MCF 10A (cell line): Measurements from ENCODE around the gene SLC24A3. TPM values are rescaled to one million over a fixed set of nuclear protein-coding genes. Genes with fewer than 3 reads are reported as not detected.

Source experiments
- BruUV-seq: library from RNA; stranded (reverse); fragments of 400-500 nt; replicated peaks from 2 replicates; lab custom pipeline; 2021; lab: Mats Ljungman, UMichigan
- CTCF ChIA-PET: fragments of 300-600 bp; sonication (Branson Sonifier 250); formaldehyde crosslinking; extraction: SDS; loops from one replicate; lab custom pipeline; 2021; ENCODE audit warnings: antibody characterized with exemption, inconsistent platforms; lab: Yijun Ruan, JAX
- POLR2A ChIA-PET: fragments of 300-600, 350-650 bp; sonication (Branson Sonifier 250); formaldehyde crosslinking; extraction: SDS; loops from one replicate; lab custom pipeline; 2020; ENCODE audit warnings: antibody characterized with exemption, inconsistent platforms; lab: Yijun Ruan, JAX
- DNase-seq: peaks from one replicate; pipeline ENCODE4 v3.0.0-alpha.2; 2018; ENCODE audit not compliant: unreplicated experiment
- H3K27ac Mint-ChIP-seq: one replicate; pipeline ENCODE4 v1.8.0; 2022; ENCODE audit warnings: mild to moderate bottlenecking, low read depth, mixed read lengths; ENCODE audit not compliant: unreplicated experiment
- H3K27me3 Mint-ChIP-seq: one replicate; pipeline ENCODE4 v1.8.0; 2022; ENCODE audit warnings: mixed read lengths; ENCODE audit not compliant: insufficient read depth, unreplicated experiment
- H3K36me3 Mint-ChIP-seq: one replicate; pipeline ENCODE4 v1.8.0; 2022; ENCODE audit warnings: mild to moderate bottlenecking, moderate library complexity, mixed read lengths; ENCODE audit not compliant: insufficient read depth, unreplicated experiment
- H3K4me1 Mint-ChIP-seq: one replicate; pipeline ENCODE4 v1.8.0; 2022; ENCODE audit warnings: mixed read lengths; ENCODE audit not compliant: insufficient read depth, unreplicated experiment
- H3K4me3 Mint-ChIP-seq: one replicate; pipeline ENCODE4 v1.8.0; 2022; ENCODE audit warnings: mild to moderate bottlenecking, moderate library complexity, mixed read lengths; ENCODE audit not compliant: unreplicated experiment
- H3K9me3 Mint-ChIP-seq: one replicate; pipeline ENCODE4 v1.8.0; 2022; ENCODE audit warnings: mixed read lengths; ENCODE audit not compliant: unreplicated experiment
- intact Hi-C: fragments of 100-400 bp; cut with micrococcal nuclease; formaldehyde crosslinking; loops from 2 replicates; pipeline ENCODE4 v1.14.1; 2022
- total RNA-seq: library from RNA; stranded (reverse); gene quantifications from 2 replicates; pipeline ENCODE4 v1.2.3, GENCODE V29; 2022
- TF ChIP-seq, protein P1 (sequence below): fragments of 200-600 bp; IDR thresholded peaks from one replicate; pipeline ENCODE4 v1.8.0; 2022; ENCODE audit warnings: antibody characterized with exemption, mild to moderate bottlenecking; ENCODE audit not compliant: unreplicated experiment

Gene SLC24A3
- total RNA-seq, 1 experiment from 2014 or later = not detected

- TF ChIP-seq, protein P1, sequence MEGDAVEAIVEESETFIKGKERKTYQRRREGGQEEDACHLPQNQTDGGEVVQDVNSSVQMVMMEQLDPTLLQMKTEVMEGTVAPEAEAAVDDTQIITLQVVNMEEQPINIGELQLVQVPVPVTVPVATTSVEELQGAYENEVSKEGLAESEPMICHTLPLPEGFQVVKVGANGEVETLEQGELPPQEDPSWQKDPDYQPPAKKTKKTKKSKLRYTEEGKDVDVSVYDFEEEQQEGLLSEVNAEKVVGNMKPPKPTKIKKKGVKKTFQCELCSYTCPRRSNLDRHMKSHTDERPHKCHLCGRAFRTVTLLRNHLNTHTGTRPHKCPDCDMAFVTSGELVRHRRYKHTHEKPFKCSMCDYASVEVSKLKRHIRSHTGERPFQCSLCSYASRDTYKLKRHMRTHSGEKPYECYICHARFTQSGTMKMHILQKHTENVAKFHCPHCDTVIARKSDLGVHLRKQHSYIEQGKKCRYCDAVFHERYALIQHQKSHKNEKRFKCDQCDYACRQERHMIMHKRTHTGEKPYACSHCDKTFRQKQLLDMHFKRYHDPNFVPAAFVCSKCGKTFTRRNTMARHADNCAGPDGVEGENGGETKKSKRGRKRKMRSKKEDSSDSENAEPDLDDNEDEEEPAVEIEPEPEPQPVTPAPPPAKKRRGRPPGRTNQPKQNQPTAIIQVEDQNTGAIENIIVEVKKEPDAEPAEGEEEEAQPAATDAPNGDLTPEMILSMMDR = no peak
- Mint-ChIP-seq H3K4me1 (no peaks in the 10 kb centered on the region), H3K36me3 (no peaks in the 10 kb centered on the region), H3K27me3 (no peaks in the 10 kb centered on the region), H3K27ac (no peak overlapping the region), H3K9me3 (peaks cover 10% of the 10 kb centered on the region), H3K4me3 (no peak overlapping the region)
- DNase-seq = no peak
- intact Hi-C loops = no loop called here
- POLR2A ChIA-PET = no interaction called here
- no TSS peak for BruUV-seq
- CTCF ChIA-PET = no interaction called here
Observed at GRCh38 chr20:19405958-19406357, 193.5 kb downstream of the SLC24A3 start.

DNA sequence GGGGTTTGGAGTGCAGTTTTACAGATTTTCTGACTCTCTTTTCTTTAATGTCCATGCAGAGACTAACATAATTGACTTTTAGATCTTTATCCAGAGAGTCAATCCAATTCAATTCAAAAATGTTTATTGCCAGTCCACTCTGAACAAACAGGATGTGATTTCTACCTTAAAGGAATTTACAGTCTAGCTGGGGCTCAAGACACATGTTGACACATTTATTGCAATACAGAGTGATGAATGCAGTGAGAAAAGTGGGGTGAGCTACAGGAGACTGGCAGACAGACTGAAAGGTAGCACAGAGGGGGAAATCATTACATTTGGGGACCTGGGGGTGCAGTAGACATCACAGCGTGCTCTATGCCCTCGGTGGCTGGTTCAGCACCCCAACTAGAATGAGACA, 193.9 kb downstream of the SLC24A3 start:
- Mint-ChIP-seq H3K9me3 (peaks cover 10% of the 10 kb centered on the region), H3K4me1 (no peaks in the 10 kb centered on the region), H3K4me3 (no peak overlapping the region), H3K36me3 (no peaks in the 10 kb centered on the region), H3K27me3 (no peaks in the 10 kb centered on the region), H3K27ac (no peak overlapping the region)
- no peak for DNase-seq
- no TSS peak for BruUV-seq
- POLR2A ChIA-PET = no interaction called here
- intact Hi-C loops = no loop called here
- CTCF ChIA-PET = interaction anchor here (0.6 kb wide), 1 partner anchor 9 kb away, joined by 3 read pairs; no protein-coding TSS in a partner anchor
- TF ChIP-seq, protein P1 = no peak

DNA sequence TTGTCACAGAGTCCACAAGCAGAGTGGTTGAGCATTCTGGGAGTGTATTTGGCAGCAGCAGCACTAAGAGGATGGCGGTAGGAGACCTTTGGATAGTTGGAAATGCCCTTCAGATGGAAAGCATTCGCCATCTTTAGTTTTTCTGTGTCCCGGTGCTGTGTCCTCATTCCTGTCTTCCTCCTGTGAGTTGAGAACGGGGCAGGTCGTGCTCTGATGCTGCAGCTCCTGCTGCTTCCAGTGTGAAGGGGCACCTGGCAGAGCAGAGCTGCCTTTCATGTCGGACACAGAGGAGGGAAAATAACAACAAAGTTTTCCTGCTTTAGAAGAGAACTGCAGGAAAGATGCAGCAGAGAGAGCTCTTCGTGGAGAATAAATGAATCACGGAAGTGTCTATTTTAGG, 194.8 kb downstream of the SLC24A3 start:
- Mint-ChIP-seq H3K27me3 (no peaks in the 10 kb centered on the region), H3K4me1 (no peaks in the 10 kb centered on the region), H3K27ac (no peak overlapping the region), H3K4me3 (no peak overlapping the region), H3K9me3 (peaks cover 9% of the 10 kb centered on the region), H3K36me3 (no peaks in the 10 kb centered on the region)
- CTCF ChIA-PET = no interaction called here
- no peak for DNase-seq
- no TSS peak for BruUV-seq
- intact Hi-C loops = no loop called here
- TF ChIP-seq, protein P1 = no peak
- POLR2A ChIA-PET = no interaction called here

GRCh38 chr20:19407736-19408135, 195.3 kb downstream of the SLC24A3 start:
- H3K27me3 Mint-ChIP-seq = no peaks in the 10 kb centered on the region
- H3K36me3 Mint-ChIP-seq = no peaks in the 10 kb centered on the region
- BruUV-seq = no TSS peak
- TF ChIP-seq, protein P1 = no peak
- H3K4me3 Mint-ChIP-seq = no peak overlapping the region
- peaks cover 8% of the 10 kb centered on the region for H3K9me3 Mint-ChIP-seq
- intact Hi-C loops = no loop called here
- no peak overlapping the region for H3K27ac Mint-ChIP-seq
- POLR2A ChIA-PET = no interaction called here
- no peak for DNase-seq
- CTCF ChIA-PET = no interaction called here
- no peaks in the 10 kb centered on the region for H3K4me1 Mint-ChIP-seq
